Adipocyte (in vitro differentiated cells): ENCODE data around the gene RNF2.
"Not testable (repeated sequence)": the region's sequence is repeated elsewhere in the genome, so short reads cannot be mapped to it uniquely, and the experiment has no call there.

Source experiments
- DNase-seq: peaks from one replicate; pipeline ENCODE4 v3.0.0-alpha.2; 2015; ENCODE audit warnings: low read depth
- H3K27me3 ChIP-seq: replicated peaks from 2 replicates; pipeline ENCODE4 v1.7.0; 2013; ENCODE audit warnings: mild to moderate bottlenecking, low read length, moderate library complexity; ENCODE audit not compliant: control insufficient read depth, insufficient read depth
- H3K36me3 ChIP-seq: 2 replicates; pipeline ENCODE4 v1.7.0; 2013; ENCODE audit warnings: low read length, mild to moderate bottlenecking, moderate library complexity; ENCODE audit not compliant: control insufficient read depth, insufficient read depth, severe bottlenecking
- H3K4me1 ChIP-seq: 2 replicates; pipeline ENCODE4 v1.7.0; 2013; ENCODE audit warnings: mild to moderate bottlenecking, low read length, moderate library complexity; ENCODE audit not compliant: control insufficient read depth, insufficient read depth
- H3K4me3 ChIP-seq: 2 replicates; pipeline ENCODE4 v1.7.0; 2013; ENCODE audit warnings: mild to moderate bottlenecking, low read length, moderate library complexity
- H3K9ac ChIP-seq: 2 replicates; pipeline ENCODE4 v1.7.0; 2013; ENCODE audit warnings: mild to moderate bottlenecking, low read length, moderate library complexity
- H3K9me3 ChIP-seq: 2 replicates; pipeline ENCODE4 v1.7.0; 2013; ENCODE audit warnings: mild to moderate bottlenecking, low read length, moderate library complexity; ENCODE audit not compliant: control insufficient read depth

The RNF2 gene

GRCh38 chr1:185050823-185051451 is 5.6 kb downstream of the RNF2 start:
- Histone ChIP-seq H3K4me3 (no peak overlapping the region), H3K27me3 (no peaks in the 10 kb centered on the region), H3K9ac (no peak overlapping the region), H3K9me3 (no peaks in the 10 kb centered on the region), H3K36me3 (no peaks in the 10 kb centered on the region), H3K4me1 (peaks cover 18% of the 10 kb centered on the region)
- no peak for DNase-seq

- Histone ChIP-seq H3K4me1 (no peaks in the 10 kb centered on the region), H3K36me3 (no peaks in the 10 kb centered on the region), H3K9me3 (no peaks in the 10 kb centered on the region), H3K9ac (no peak overlapping the region), H3K4me3 (no peak overlapping the region), H3K27me3 (no peaks in the 10 kb centered on the region)
- no peak for DNase-seq
Observed at GRCh38 chr1:185053204-185053603, 7.8 kb downstream of the RNF2 start.

- H3K4me1 ChIP-seq = peaks cover 9% of the 10 kb centered on the region
- no peaks in the 10 kb centered on the region for H3K9me3 ChIP-seq
- H3K27me3 ChIP-seq = no peaks in the 10 kb centered on the region
- H3K9ac ChIP-seq = no peak overlapping the region
- no peak overlapping the region for H3K4me3 ChIP-seq
- H3K36me3 ChIP-seq = no peaks in the 10 kb centered on the region
- no peak for DNase-seq
Observed at GRCh38 chr1:185054365-185055060, 9.2 kb downstream of the RNF2 start.

GRCh38 chr1:185058110-185058509 is 12.8 kb downstream of the RNF2 start:
- H3K4me1 ChIP-seq = peaks cover 21% of the 10 kb centered on the region
- no peaks in the 10 kb centered on the region for H3K9me3 ChIP-seq
- H3K36me3 ChIP-seq = no peaks in the 10 kb centered on the region
- H3K4me3 ChIP-seq = no peak overlapping the region
- no peak overlapping the region for H3K9ac ChIP-seq
- no peaks in the 10 kb centered on the region for H3K27me3 ChIP-seq
- DNase-seq = no peak

- Histone ChIP-seq H3K27me3 (no peaks in the 10 kb centered on the region), H3K36me3 (no peaks in the 10 kb centered on the region), H3K4me1 (peaks cover 26% of the 10 kb centered on the region), H3K9ac (no peak overlapping the region), H3K9me3 (no peaks in the 10 kb centered on the region), H3K4me3 (no peak overlapping the region)
- DNase-seq = no peak
Observed at GRCh38 chr1:185058876-185059275, 13.5 kb downstream of the RNF2 start.

GRCh38 chr1:185059950-185060571 is 14.7 kb downstream of the RNF2 start:
- Histone ChIP-seq H3K9ac (no peak overlapping the region), H3K27me3 (no peaks in the 10 kb centered on the region), H3K36me3 (no peaks in the 10 kb centered on the region), H3K9me3 (no peaks in the 10 kb centered on the region), H3K4me3 (no peak overlapping the region), H3K4me1 (peaks cover 26% of the 10 kb centered on the region)
- DNase-seq = no peak

- H3K9ac ChIP-seq = no peak overlapping the region
- no peaks in the 10 kb centered on the region for H3K36me3 ChIP-seq
- peaks cover 26% of the 10 kb centered on the region for H3K4me1 ChIP-seq
- DNase-seq = no peak
- H3K27me3 ChIP-seq = no peaks in the 10 kb centered on the region
- no peak overlapping the region for H3K4me3 ChIP-seq
- H3K9me3 ChIP-seq = no peaks in the 10 kb centered on the region
Observed at GRCh38 chr1:185062710-185063370, 17.5 kb downstream of the RNF2 start.

GRCh38 chr1:185063719-185064118 is 18.4 kb downstream of the RNF2 start:
- peaks cover 22% of the 10 kb centered on the region for H3K4me1 ChIP-seq
- DNase-seq = no peak

GRCh38 chr1:185065006-185065405 is 19.6 kb downstream of the RNF2 start:
- not testable (repeated sequence) for H3K4me3 ChIP-seq, H3K36me3 ChIP-seq, DNase-seq, H3K27me3 ChIP-seq, H3K9ac ChIP-seq, H3K9me3 ChIP-seq
- H3K4me1 ChIP-seq = peaks cover 16% of the 10 kb centered on the region

More at GRCh38 chr1:185063719-185064118, 18.4 kb downstream of the RNF2 start:
- H3K36me3 ChIP-seq = no peaks in the 10 kb centered on the region
- H3K9ac ChIP-seq = no peak overlapping the region
- no peak overlapping the region for H3K4me3 ChIP-seq
- H3K27me3 ChIP-seq = no peaks in the 10 kb centered on the region
- no peaks in the 10 kb centered on the region for H3K9me3 ChIP-seq

GRCh38 chr1:185066181-185066580 is 20.8 kb downstream of the RNF2 start:
- Histone ChIP-seq H3K4me3 (no peak overlapping the region), H3K36me3 (no peaks in the 10 kb centered on the region)

GRCh38 chr1:185068341-185068740 is 23.0 kb downstream of the RNF2 start:
- H3K36me3 ChIP-seq = no peaks in the 10 kb centered on the region
- no peak for DNase-seq
- H3K27me3 ChIP-seq = no peaks in the 10 kb centered on the region
- H3K4me3 ChIP-seq = no peak overlapping the region
- H3K9me3 ChIP-seq = no peaks in the 10 kb centered on the region
- H3K4me1 ChIP-seq = peaks cover 2% of the 10 kb centered on the region
- no peak overlapping the region for H3K9ac ChIP-seq

More at GRCh38 chr1:185066181-185066580, 20.8 kb downstream of the RNF2 start:
- Histone ChIP-seq H3K9me3 (no peaks in the 10 kb centered on the region), H3K9ac (no peak overlapping the region), H3K27me3 (no peaks in the 10 kb centered on the region), H3K4me1 (peaks cover 13% of the 10 kb centered on the region)
- DNase-seq = no peak
